ENCODE measurements around the gene C9orf72. TPM values are rescaled to one million over a fixed set of nuclear protein-coding genes. Genes with fewer than 3 reads are reported as not detected.
A peak's percentile ranks its signal among the peaks of the same experiment; 100 is the strongest.

C9orf72 gene
- total and polyA plus RNA-seq, 3 donors from 2014 or later: 27.9 to 38.5 (median 32.0) TPM

DNA sequence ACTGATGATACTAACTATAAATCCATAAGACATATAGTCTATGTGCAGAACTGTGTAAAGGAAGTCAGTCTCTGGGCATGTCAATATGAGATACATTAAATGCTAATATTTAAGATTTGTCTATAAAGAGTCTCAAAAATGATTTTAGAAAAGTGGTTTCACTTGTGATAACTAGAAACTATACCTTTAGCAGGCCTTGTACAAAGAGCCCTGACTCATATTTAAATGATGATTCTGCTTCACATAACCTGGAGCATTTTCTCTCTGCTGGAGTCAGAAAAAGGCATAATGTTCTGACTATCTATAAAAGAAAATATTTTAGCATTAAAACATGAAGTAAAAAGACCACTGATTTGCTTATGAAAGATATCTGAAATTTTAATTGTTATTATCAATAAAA is 15.0 kb downstream of the C9orf72 start:
- TF ChIP-seq POLR2A (IDR thresholded peaks at IDR 0.05): no peak
- TF ChIP-seq, protein P1, sequence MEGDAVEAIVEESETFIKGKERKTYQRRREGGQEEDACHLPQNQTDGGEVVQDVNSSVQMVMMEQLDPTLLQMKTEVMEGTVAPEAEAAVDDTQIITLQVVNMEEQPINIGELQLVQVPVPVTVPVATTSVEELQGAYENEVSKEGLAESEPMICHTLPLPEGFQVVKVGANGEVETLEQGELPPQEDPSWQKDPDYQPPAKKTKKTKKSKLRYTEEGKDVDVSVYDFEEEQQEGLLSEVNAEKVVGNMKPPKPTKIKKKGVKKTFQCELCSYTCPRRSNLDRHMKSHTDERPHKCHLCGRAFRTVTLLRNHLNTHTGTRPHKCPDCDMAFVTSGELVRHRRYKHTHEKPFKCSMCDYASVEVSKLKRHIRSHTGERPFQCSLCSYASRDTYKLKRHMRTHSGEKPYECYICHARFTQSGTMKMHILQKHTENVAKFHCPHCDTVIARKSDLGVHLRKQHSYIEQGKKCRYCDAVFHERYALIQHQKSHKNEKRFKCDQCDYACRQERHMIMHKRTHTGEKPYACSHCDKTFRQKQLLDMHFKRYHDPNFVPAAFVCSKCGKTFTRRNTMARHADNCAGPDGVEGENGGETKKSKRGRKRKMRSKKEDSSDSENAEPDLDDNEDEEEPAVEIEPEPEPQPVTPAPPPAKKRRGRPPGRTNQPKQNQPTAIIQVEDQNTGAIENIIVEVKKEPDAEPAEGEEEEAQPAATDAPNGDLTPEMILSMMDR (IDR thresholded peaks at IDR 0.05): no peak
- Histone ChIP-seq H3K4me3 (no peak overlapping the region), H3K4me1 (no peaks in the 10 kb centered on the region), H3K27ac (no peak overlapping the region), H3K9me3 (no peaks in the 10 kb centered on the region), H3K36me3 (ENCODE audit: low read depth, missing control alignments) (no peaks in the 10 kb centered on the region), H3K27me3 (no peaks in the 10 kb centered on the region)
- intact Hi-C loops (cut with DNase I; ENCODE audit: low total_unique reads): no loop called here
- no peak for DNase-seq

DNA sequence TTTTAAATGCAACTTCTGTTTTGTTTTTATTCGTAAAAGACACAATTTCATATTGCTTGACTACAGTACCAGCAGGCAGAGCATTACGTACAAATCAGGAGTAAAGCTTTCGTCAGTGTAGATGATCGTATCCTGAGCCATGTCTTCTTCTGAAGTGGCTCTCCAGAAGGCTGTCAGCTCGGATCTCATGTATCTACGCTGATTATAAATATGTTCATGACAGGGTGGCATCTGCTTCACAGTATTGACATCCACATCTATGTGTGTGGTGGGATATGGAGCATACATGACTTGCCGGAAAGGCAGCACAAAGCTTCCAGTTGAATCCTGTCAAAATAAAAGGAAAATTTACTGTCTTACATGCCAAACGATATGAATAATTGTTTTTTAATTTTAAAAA is 16.8 kb downstream of the C9orf72 start:
- Histone ChIP-seq H3K27ac (no peak overlapping the region), H3K4me3 (no peak overlapping the region), H3K27me3 (no peaks in the 10 kb centered on the region), H3K36me3 (ENCODE audit: low read depth, missing control alignments) (no peaks in the 10 kb centered on the region), H3K4me1 (no peaks in the 10 kb centered on the region), H3K9me3 (no peaks in the 10 kb centered on the region)
- TF ChIP-seq, protein P1 (IDR thresholded peaks at IDR 0.05): no peak
- no peak for TF ChIP-seq POLR2A (IDR thresholded peaks at IDR 0.05)
- intact Hi-C loops (cut with DNase I; ENCODE audit: low total_unique reads): no loop called here
- 94 to 95% methylated on average over 8 of the region's 8 CpGs for WGBS, 2 donors
- DNase-seq: no peak

DNA sequence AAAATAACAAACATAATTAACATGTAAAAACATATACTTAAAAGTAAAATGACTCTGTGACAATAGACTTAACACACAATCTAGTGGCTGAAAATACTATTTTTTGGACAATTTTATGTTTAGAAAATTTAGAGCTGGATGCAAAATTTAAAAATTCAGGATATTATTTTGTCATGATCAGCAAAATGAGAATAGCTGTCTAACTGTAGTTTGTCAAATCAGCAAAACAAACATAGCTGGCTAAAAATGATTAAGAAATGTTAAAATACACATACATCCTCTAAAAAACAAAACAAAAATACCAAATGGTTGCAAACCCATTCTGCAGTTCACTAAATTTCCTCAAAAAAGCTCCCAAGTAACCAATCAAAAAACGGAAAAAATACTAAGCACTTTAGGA is 18.6 kb downstream of the C9orf72 start:
- TF ChIP-seq, protein P1 (IDR thresholded peaks at IDR 0.05): no peak
- TF ChIP-seq POLR2A (IDR thresholded peaks at IDR 0.05): no peak
- Histone ChIP-seq H3K27me3 (no peaks in the 10 kb centered on the region), H3K4me3 (no peak overlapping the region), H3K36me3 (ENCODE audit: low read depth, missing control alignments) (no peaks in the 10 kb centered on the region), H3K4me1 (no peaks in the 10 kb centered on the region), H3K27ac (no peak overlapping the region), H3K9me3 (no peaks in the 10 kb centered on the region)
- intact Hi-C loops (cut with DNase I; ENCODE audit: low total_unique reads): no loop called here
- DNase-seq: no peak
- WGBS, 2 donors: 91 to 95% methylated on average over 1 of the region's 1 CpG

DNA sequence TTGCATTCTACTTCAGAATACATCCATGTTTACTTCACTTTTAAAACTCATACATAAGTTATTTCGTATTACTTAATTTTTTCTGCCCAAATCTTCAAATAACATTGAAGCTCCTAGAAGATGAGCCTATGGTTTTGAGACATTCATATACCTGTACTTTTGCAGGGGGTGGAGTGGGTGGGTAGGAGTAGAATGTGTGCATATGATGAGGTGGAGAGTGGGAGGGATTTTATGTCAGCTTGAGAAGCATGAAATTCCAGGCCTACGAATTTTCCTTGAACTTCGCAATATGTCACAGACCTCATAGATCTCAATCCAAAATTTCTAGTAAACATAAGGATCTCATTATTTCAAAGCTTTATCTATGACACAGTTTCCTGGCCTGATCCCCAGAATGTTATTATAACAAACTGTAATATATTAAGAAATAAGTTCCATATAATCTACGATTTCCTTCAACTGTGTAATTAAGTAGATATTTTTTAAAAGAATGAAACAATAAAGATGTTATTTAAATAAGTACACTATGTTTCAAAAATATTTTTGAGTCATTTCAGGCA is 24.0 kb downstream of the C9orf72 start:
- no peaks in the 10 kb centered on the region for H3K27me3 ChIP-seq
- H3K9me3 ChIP-seq: no peaks in the 10 kb centered on the region
- no peaks in the 10 kb centered on the region for H3K4me1 ChIP-seq
- no peak overlapping the region for H3K4me3 ChIP-seq
- WGBS, 2 donors: 60 to 74% methylated on average over 4 of the region's 4 CpGs
- H3K27ac ChIP-seq: no peak overlapping the region
- H3K36me3 ChIP-seq (ENCODE audit: low read depth, missing control alignments): no peaks in the 10 kb centered on the region
- intact Hi-C loops (cut with DNase I; ENCODE audit: low total_unique reads): loop anchor here (5.0 kb wide), 1 partner anchor 217 kb away; no protein-coding TSS in a partner anchor
- DNase-seq: no peak
- no peak for TF ChIP-seq POLR2A (IDR thresholded peaks at IDR 0.05)
- TF ChIP-seq, protein P1 (IDR thresholded peaks at IDR 0.05): no peak

DNA sequence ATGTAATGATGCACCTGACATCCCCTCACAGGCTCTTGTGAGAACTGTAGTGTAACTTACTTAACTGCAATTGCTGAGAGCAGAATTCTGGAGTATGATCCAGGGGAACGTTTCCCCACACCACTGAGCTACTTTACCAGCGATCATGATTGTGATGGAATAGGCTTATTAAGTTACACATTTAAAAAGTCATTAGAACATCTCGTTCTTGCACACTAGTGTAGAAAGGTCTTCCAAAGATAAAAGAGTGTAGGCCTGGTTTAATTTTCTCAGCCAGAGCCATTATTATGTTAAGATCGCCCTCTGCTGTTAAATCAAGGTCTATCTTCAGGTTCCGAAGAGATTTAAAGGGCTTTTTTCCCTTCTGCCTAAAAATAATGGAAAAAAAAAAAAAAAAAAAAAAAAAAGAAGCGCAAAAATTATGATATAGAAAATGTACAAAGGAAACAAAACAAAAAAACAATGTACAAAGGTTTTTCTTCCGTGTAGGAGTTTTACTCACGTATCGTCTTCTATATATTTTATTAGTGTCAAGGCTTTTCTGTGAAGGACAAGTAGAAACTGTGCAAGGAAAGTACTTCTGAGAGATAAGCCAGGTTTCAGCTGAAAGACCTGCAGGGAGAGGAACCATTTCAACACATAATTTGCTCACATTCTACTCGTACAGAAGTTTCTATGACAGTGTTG is 25.1 kb downstream of the C9orf72 start:
- Histone ChIP-seq H3K9me3 (no peaks in the 10 kb centered on the region), H3K36me3 (ENCODE audit: low read depth, missing control alignments) (no peaks in the 10 kb centered on the region), H3K27ac (peak overlapping the region in 1 of 2 donors; percentile 43), H3K4me3 (no peak overlapping the region), H3K27me3 (no peaks in the 10 kb centered on the region), H3K4me1 (no peaks in the 10 kb centered on the region)
- DNase-seq: no peak
- intact Hi-C loops (cut with DNase I; ENCODE audit: low total_unique reads): loop anchor here (5.0 kb wide), 1 partner anchor 216 kb away; no protein-coding TSS in a partner anchor
- WGBS, 2 donors: 31 to 33% methylated on average over 10 of the region's 10 CpGs
- no peak for TF ChIP-seq POLR2A (IDR thresholded peaks at IDR 0.05)
- TF ChIP-seq, protein P1 (IDR thresholded peaks at IDR 0.05): peak; percentile 12 to 47 (median 31)
